GM12878 (cell line): ENCODE data around the gene FOXP1. TPM values are rescaled to one million over a fixed set of nuclear protein-coding genes. Genes with fewer than 3 reads are reported as not detected.

Source experiments
- ATAC-seq: fragments of 200-7000 bp; cut with Tn5 transposase; 3 replicates; pipeline ENCODE4 v1.9.1; 2020; ENCODE audit warnings: mild to moderate bottlenecking, moderate library complexity
- BruUV-seq: library from RNA; stranded (reverse); fragments of 400-500 nt; replicated peaks from 2 replicates; lab custom pipeline; 2021; lab: Mats Ljungman, UMichigan
- CTCF ChIA-PET: fragments of 300-600 bp; sonication (Branson Sonifier 250); formaldehyde crosslinking; extraction: SDS; loops from one replicate; lab custom pipeline; 2021; ENCODE audit warnings: inconsistent platforms; lab: Yijun Ruan, JAX
- POLR2A ChIA-PET: fragments of 350-600 bp; formaldehyde crosslinking; extraction: SDS; loops from one replicate; lab custom pipeline; 2021; ENCODE audit warnings: inconsistent platforms; lab: Charles Lee
- RAD21 ChIA-PET: fragments of 300-600 bp; sonication (Branson Sonifier 250); formaldehyde crosslinking; loops from one replicate; lab custom pipeline; 2023; ENCODE audit warnings: antibody characterized with exemption; ENCODE audit not compliant: unreplicated experiment; lab: Charles Lee
- SMC1A ChIA-PET: fragments of 300-600 bp; sonication (Branson Sonifier 250); formaldehyde crosslinking; loops from one replicate; lab custom pipeline; 2023; ENCODE audit not compliant: unreplicated experiment, uncharacterized antibody; lab: Charles Lee
- DNase-seq: peaks from one replicate; pipeline ENCODE4 v3.0.0-alpha.2; 2011; ENCODE audit warnings: low read depth, low spot score
- FAIRE-seq: peaks from 3 replicates; lab custom pipeline; 2011; peaks lifted over from hg19 to GRCh38; lab: Jason Lieb, UNC
- H2AFZ ChIP-seq: 2 replicates; pipeline ENCODE4 v1.6.0; 2011; ENCODE audit warnings: low read depth, low read length, control low read depth; ENCODE audit not compliant: control insufficient read depth
- H3K27ac ChIP-seq: 2 replicates; pipeline ENCODE4 v1.5.1; 2011; ENCODE audit warnings: control low read depth; ENCODE audit not compliant: control insufficient read depth, insufficient read depth
- H3K27me3 ChIP-seq, 2 experiments: replicated peaks in 1 of 2; 2 replicates each; pipeline versions ENCODE4 v1.6.0 to v1.6.1; 2011; ENCODE audit warnings: low read length in 1 of 2; ENCODE audit not compliant: control insufficient read depth in 2 of 2, insufficient read depth in 2 of 2
- H3K36me3 ChIP-seq, 2 experiments: 2 replicates each; pipeline ENCODE4 v1.5.1; 2011; ENCODE audit warnings: low read length in 1 of 2; ENCODE audit not compliant: control insufficient read depth in 2 of 2, insufficient read depth in 2 of 2
- H3K4me1 ChIP-seq: 2 replicates; pipeline ENCODE4 v1.6.1; 2011; ENCODE audit warnings: mild to moderate bottlenecking, low read length, moderate library complexity, mixed read lengths; ENCODE audit not compliant: control insufficient read depth, insufficient read depth
- H3K4me2 ChIP-seq: 2 replicates; pipeline ENCODE4 v1.6.0; 2011; ENCODE audit warnings: control low read depth; ENCODE audit not compliant: control insufficient read depth, insufficient read depth
- H3K4me3 ChIP-seq: fragments of 200-600 bp; sonication (generic); 2 replicates; pipeline ENCODE4 v1.5.1; 2016
- H3K79me2 ChIP-seq: 2 replicates; pipeline ENCODE4 v1.6.0; 2011; ENCODE audit warnings: low read length; ENCODE audit not compliant: control insufficient read depth, insufficient read depth
- H3K9ac ChIP-seq: 2 replicates; pipeline ENCODE4 v1.8.0; 2011; ENCODE audit warnings: low read length, control low read depth, mixed read lengths; ENCODE audit not compliant: control insufficient read depth, insufficient read depth
- H3K9me3 ChIP-seq: replicated peaks from 3 replicates; pipeline ENCODE4 v1.5.1; 2011; ENCODE audit warnings: mild to moderate bottlenecking, low read length; ENCODE audit not compliant: control insufficient read depth, insufficient read depth
- H4K20me1 ChIP-seq: 2 replicates; pipeline ENCODE4 v1.6.0; 2011; ENCODE audit not compliant: control insufficient read depth, insufficient read depth
- CREM ChIP-seq: IDR thresholded peaks from 2 replicates; pipeline ENCODE4 v1.6.1; 2014; ENCODE audit warnings: antibody characterized with exemption, low read depth
- HDGF ChIP-seq: fragments of 450-650 bp; IDR thresholded peaks from 2 replicates; pipeline ENCODE4 v1.6.1; 2016; ENCODE audit warnings: antibody characterized with exemption
- KDM1A ChIP-seq: fragments of 200-600 bp; sonication (generic); IDR thresholded peaks from 2 replicates; pipeline ENCODE4 v1.6.1; 2016; ENCODE audit warnings: borderline replicate concordance
- MEF2B ChIP-seq: fragments of 450-650 bp; IDR thresholded peaks from 2 replicates; pipeline ENCODE4 v1.6.1; 2018; ENCODE audit warnings: mild to moderate bottlenecking, moderate library complexity; ENCODE audit not compliant: partially characterized antibody, poor library complexity, severe bottlenecking
- MXI1 ChIP-seq: fragments of 150-350 bp; IDR thresholded peaks from 2 replicates; pipeline ENCODE4 v1.6.1; 2011; ENCODE audit warnings: low read depth, mild to moderate bottlenecking, inconsistent platforms, low read length, improper control_type of control experiment
- NFIC ChIP-seq: IDR thresholded peaks from 2 replicates; pipeline ENCODE4 v1.6.1; 2012; ENCODE audit warnings: low read depth, mild to moderate bottlenecking, inconsistent platforms, low read length, moderate library complexity
- NFYA ChIP-seq: IDR thresholded peaks from 2 replicates; pipeline ENCODE4 v1.6.1; 2011; ENCODE audit warnings: low read depth, mild to moderate bottlenecking, low read length, improper control_type of control experiment, borderline replicate concordance
- SPI1 ChIP-seq: IDR thresholded peaks from 2 replicates; pipeline ENCODE4 v1.6.1; 2011; ENCODE audit warnings: low read depth, mild to moderate bottlenecking, low read length, moderate library complexity, borderline replicate concordance; ENCODE audit not compliant: insufficient read depth
- SREBF2 ChIP-seq: IDR thresholded peaks from 2 replicates; pipeline ENCODE4 v1.6.1; 2012; ENCODE audit warnings: mild to moderate bottlenecking, low read length
- TCF7 ChIP-seq: IDR thresholded peaks from 2 replicates; pipeline ENCODE4 v1.6.1; 2014; ENCODE audit warnings: antibody characterized with exemption, borderline replicate concordance
- YY1 ChIP-seq: IDR thresholded peaks from 2 replicates; pipeline ENCODE4 v1.6.1; 2011; ENCODE audit warnings: low read depth, mild to moderate bottlenecking, low read length
- ZSCAN29 ChIP-seq: fragments of 450-650 bp; IDR thresholded peaks from 2 replicates; pipeline ENCODE4 v1.6.1; 2017; ENCODE audit warnings: mild to moderate bottlenecking, moderate library complexity
- WGBS: methylation state at CpG from one replicate; pipeline ENCODE4 v1.1.6; 2016; ENCODE audit warnings: low lambda C conversion rate; ENCODE audit not compliant: insufficient replicate concordance, insufficient coverage; ENCODE audit errors: missing lambda C conversion rate; 5-methylcytosine and 5-hydroxymethylcytosine counted together
- in situ Hi-C: fragments of 300-500 bp; cut with MboI; formaldehyde crosslinking; loops from 9 replicates; pipeline ENCODE4 v1.14.3; 2018; ENCODE audit warnings: mixed read lengths
- intact Hi-C: fragments of 100-400 bp; cut with micrococcal nuclease; formaldehyde crosslinking; loops from one replicate; pipeline ENCODE4 v1.14.2; 2022; ENCODE audit not compliant: unreplicated experiment
- polyA plus RNA-seq, 11 experiments: library from polyadenylated mRNA; depleted of rRNA in 4 of 11; unstranded in 6 of 11; stranded (reverse) in 5 of 11; fragments of >200 nt; fragmentation: Nextera tagmentation in 4 of 11; fragmentation: Illumina TruSeq in 1 of 11; extraction: Ambion mirVana in 4 of 11; extraction: Trizol in 1 of 11; gene quantifications; 1 replicate in 1 of 11; 2 replicates in 10 of 11; pipeline versions ENCODE4 v1.2.1 to v1.2.3, GENCODE V29; 2011 to 2016; ENCODE audit warnings: inconsistent platforms in 2 of 11, missing spikeins in 2 of 11, low read depth in 1 of 11
- total RNA-seq, 4 experiments: library from RNA; depleted of rRNA in 3 of 4; stranded (reverse); fragments of >200 nt in 3 of 4; fragmentation: Illumina TruSeq in 1 of 4; extraction: Trizol in 1 of 4; gene quantifications; 2 replicates each; pipeline versions ENCODE4 v1.2.1 to v1.2.3, GENCODE V29; 2013 to 2021
- TF ChIP-seq, protein P1 (sequence below): fragments of 450-650 bp; IDR thresholded peaks from 2 replicates; pipeline ENCODE4 v1.6.1; 2017; ENCODE audit warnings: mild to moderate bottlenecking, low read depth, inconsistent platforms; ENCODE audit not compliant: poor library complexity, severe bottlenecking
- TF ChIP-seq, protein P2 (sequence below), 3 experiments: IDR thresholded peaks in 2 of 3; conservative IDR thresholded peaks in 1 of 3; 2 replicates each; pipeline ENCODE4 v1.5.1; 2011; ENCODE audit warnings: low read depth in 3 of 3, low read length in 3 of 3, mild to moderate bottlenecking in 3 of 3, control low read depth in 2 of 3, moderate library complexity in 2 of 3, inconsistent platforms in 1 of 3, mixed read lengths in 1 of 3; ENCODE audit not compliant: control insufficient read depth in 2 of 3, insufficient read depth in 1 of 3; ENCODE audit errors: extremely low read depth in 1 of 3
- TF ChIP-seq, protein P3 (sequence below): fragments of 450-650 bp; conservative IDR thresholded peaks from 2 replicates; pipeline ENCODE4 v1.6.1; 2017; ENCODE audit warnings: mild to moderate bottlenecking, moderate library complexity

The FOXP1 gene
- total and polyA plus RNA-seq, 10 of the 15 experiments (the other 5 are each of a cell fraction or from before 2014, with no cell fraction given): 0.05 to 1.6 (median 0.20) TPM; not detected in 1

DNA sequence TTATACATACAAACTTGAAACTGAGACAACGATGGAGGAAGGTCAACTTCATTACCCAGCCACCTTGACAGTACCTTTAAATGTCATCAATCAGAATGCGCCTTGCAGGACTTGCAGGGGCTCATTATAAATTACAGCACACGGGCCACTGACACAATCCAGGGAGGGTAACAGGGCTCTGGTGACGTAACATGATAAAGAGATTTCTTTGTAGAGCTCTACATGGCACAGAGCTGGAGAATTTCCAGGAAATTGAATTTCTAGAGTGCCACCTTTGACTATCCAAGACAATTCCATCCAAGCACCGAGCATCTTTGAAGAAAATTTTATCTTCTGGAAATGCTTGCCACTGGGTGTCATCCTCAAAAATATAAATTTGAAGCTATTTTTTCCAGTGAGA, 486.0 kb downstream of the FOXP1 start (continued):
- TF ChIP-seq, protein P1, sequence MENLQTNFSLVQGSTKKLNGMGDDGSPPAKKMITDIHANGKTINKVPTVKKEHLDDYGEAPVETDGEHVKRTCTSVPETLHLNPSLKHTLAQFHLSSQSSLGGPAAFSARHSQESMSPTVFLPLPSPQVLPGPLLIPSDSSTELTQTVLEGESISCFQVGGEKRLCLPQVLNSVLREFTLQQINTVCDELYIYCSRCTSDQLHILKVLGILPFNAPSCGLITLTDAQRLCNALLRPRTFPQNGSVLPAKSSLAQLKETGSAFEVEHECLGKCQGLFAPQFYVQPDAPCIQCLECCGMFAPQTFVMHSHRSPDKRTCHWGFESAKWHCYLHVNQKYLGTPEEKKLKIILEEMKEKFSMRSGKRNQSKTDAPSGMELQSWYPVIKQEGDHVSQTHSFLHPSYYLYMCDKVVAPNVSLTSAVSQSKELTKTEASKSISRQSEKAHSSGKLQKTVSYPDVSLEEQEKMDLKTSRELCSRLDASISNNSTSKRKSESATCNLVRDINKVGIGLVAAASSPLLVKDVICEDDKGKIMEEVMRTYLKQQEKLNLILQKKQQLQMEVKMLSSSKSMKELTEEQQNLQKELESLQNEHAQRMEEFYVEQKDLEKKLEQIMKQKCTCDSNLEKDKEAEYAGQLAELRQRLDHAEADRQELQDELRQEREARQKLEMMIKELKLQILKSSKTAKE: no peak
- TF ChIP-seq ZSCAN29: no peak
- TF ChIP-seq NFYA: no peak
- no peak for TF ChIP-seq SPI1

DNA sequence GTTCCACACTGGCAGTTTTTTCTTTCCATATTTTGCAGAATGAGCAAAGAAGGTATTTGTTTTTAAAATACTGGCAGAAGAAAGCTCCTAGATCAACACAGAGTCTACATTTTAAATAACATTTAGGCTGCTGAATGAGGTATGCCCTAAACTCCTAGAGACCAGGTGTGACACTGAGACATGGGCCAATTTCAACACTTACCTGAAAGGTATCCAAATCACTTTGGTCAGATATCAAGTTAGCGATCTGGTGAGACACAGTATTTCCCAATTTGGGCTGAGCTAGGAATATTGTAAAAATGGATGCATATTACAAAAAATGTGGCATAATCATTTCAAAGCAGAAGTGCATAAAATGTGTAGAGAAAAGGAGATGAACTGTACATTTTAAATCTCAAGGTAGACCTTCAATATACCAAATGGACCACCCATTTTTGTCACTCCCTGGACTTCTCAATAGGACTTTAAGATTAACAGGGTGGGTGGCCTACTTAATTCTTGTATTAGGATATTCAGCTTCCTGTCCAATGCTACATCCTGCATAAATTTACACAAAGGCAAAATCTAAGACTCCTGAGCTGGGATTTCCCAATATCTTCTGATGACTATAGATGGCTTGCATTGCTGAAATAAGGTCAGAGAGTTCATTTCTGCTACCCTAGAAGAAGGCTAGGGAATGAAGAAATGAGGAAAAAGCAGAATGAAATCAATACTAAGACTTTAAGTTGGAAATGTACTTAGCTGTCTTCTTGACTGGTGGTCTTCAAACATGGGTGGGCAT, 487.8 kb downstream of the FOXP1 start:
- Histone ChIP-seq H3K4me2 (no peak overlapping the region), H2AFZ (no peak overlapping the region), H3K9me3 (no peaks in the 10 kb centered on the region), H3K4me3 (no peak overlapping the region), H3K27me3 (peaks cover 0 to 6% of the 10 kb centered on the region in 2 experiments; a peak in 1 of 4 replicates), H4K20me1 (no peaks in the 10 kb centered on the region), H3K79me2 (no peaks in the 10 kb centered on the region), H3K9ac (no peak overlapping the region), H3K4me1 (0 out of 2 replicates have a peak, but pooled peaks cover under 1% of the 10 kb centered on the region), H3K27ac (no peak overlapping the region), H3K36me3 (no peaks in the 10 kb centered on the region)
- DNase-seq (no peak), ATAC-seq (no peak), FAIRE-seq (no peak)
- SMC1A ChIA-PET: no interaction called here
- intact Hi-C loops (no loop called here), in situ Hi-C loops (no loop called here)
- RAD21 ChIA-PET: no interaction called here
- POLR2A ChIA-PET: no interaction called here
- CTCF ChIA-PET: interaction anchor here (0.6 kb wide), 1 partner anchor 89 kb away, joined by 3 read pairs; no protein-coding TSS in a partner anchor
- BruUV-seq: no TSS peak
- WGBS: 100% methylated on average over 1 of the region's 1 CpG
- no peak for TF ChIP-seq TCF7
- TF ChIP-seq, protein P2, sequence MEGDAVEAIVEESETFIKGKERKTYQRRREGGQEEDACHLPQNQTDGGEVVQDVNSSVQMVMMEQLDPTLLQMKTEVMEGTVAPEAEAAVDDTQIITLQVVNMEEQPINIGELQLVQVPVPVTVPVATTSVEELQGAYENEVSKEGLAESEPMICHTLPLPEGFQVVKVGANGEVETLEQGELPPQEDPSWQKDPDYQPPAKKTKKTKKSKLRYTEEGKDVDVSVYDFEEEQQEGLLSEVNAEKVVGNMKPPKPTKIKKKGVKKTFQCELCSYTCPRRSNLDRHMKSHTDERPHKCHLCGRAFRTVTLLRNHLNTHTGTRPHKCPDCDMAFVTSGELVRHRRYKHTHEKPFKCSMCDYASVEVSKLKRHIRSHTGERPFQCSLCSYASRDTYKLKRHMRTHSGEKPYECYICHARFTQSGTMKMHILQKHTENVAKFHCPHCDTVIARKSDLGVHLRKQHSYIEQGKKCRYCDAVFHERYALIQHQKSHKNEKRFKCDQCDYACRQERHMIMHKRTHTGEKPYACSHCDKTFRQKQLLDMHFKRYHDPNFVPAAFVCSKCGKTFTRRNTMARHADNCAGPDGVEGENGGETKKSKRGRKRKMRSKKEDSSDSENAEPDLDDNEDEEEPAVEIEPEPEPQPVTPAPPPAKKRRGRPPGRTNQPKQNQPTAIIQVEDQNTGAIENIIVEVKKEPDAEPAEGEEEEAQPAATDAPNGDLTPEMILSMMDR (IDR thresholded peaks at IDR 0.05 in 2 of 3, conservative IDR thresholded peaks at IDR 0.05 in 1 of 3; ENCODE audit: control insufficient read depth in 2 of 3, extremely low read depth in 1 of 3, insufficient read depth in 1 of 3, low read depth in 3 of 3, low read length in 3 of 3): no peak
- no peak for TF ChIP-seq NFIC
- no peak for TF ChIP-seq HDGF
- TF ChIP-seq MEF2B: no peak
- TF ChIP-seq, protein P3, sequence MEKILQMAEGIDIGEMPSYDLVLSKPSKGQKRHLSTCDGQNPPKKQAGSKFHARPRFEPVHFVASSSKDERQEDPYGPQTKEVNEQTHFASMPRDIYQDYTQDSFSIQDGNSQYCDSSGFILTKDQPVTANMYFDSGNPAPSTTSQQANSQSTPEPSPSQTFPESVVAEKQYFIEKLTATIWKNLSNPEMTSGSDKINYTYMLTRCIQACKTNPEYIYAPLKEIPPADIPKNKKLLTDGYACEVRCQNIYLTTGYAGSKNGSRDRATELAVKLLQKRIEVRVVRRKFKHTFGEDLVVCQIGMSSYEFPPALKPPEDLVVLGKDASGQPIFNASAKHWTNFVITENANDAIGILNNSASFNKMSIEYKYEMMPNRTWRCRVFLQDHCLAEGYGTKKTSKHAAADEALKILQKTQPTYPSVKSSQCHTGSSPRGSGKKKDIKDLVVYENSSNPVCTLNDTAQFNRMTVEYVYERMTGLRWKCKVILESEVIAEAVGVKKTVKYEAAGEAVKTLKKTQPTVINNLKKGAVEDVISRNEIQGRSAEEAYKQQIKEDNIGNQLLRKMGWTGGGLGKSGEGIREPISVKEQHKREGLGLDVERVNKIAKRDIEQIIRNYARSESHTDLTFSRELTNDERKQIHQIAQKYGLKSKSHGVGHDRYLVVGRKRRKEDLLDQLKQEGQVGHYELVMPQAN: no peak
- TF ChIP-seq SPI1: no peak
- no peak for TF ChIP-seq SREBF2
- no peak for TF ChIP-seq KDM1A
- TF ChIP-seq YY1: no peak
- no peak for TF ChIP-seq CREM
- TF ChIP-seq MXI1: no peak
